ENCODE measurements around the gene MRM1. TPM values are rescaled to one million over a fixed set of nuclear protein-coding genes. Genes with fewer than 3 reads are reported as not detected.

Gene MRM1
- total and polyA plus RNA-seq, 9 donors = 2.7 to 8.1 (median 6.6) TPM

- no peak overlapping the region for H3K27ac ChIP-seq
- H3K36me3 ChIP-seq = no peaks in the 10 kb centered on the region
- no peaks in the 10 kb centered on the region for H3K9me3 ChIP-seq
- 69 to 80% (median 69%) methylated on average over 6 of the region's 6 CpGs for WGBS, 3 donors
- no peak for DNase-seq
- no peak for TF ChIP-seq POLR2A (IDR thresholded peaks at IDR 0.05)
- no peak for TF ChIP-seq CTCF (IDR thresholded peaks at IDR 0.05)
- no peak for TF ChIP-seq EP300 (IDR thresholded peaks at IDR 0.05)
- H3K27me3 ChIP-seq = no peaks in the 10 kb centered on the region
- peaks cover 5% of the 10 kb centered on the region for H3K4me1 ChIP-seq (ENCODE audit: insufficient read depth)
- H3K4me3 ChIP-seq = no peak overlapping the region
- intact Hi-C loops (cut with DNase I) = loop anchor here in 1 of 4 donors (10.0 kb wide), 1 partner anchor 764 kb away; the partner anchor contains the start of gene C17orf78
Measured at GRCh38 chr17:36610474-36610873, 9.1 kb downstream of the MRM1 start.

GRCh38 chr17:36611345-36612072 is 10.1 kb downstream of the MRM1 start:
- Histone ChIP-seq H3K27ac (no peak overlapping the region), H3K4me3 (no peak overlapping the region), H3K36me3 (no peaks in the 10 kb centered on the region), H3K9me3 (no peaks in the 10 kb centered on the region), H3K27me3 (no peaks in the 10 kb centered on the region), H3K4me1 (ENCODE audit: insufficient read depth) (peaks cover 5% of the 10 kb centered on the region)
- DNase-seq = no peak
- TF ChIP-seq POLR2A (IDR thresholded peaks at IDR 0.05) (no peak), CTCF (IDR thresholded peaks at IDR 0.05) (no peak), EP300 (IDR thresholded peaks at IDR 0.05) (no peak)
- intact Hi-C loops (cut with DNase I) = loop anchor here in 1 of 4 donors (10.0 kb wide), 1 partner anchor 763 kb away; the partner anchor contains the start of gene C17orf78
- WGBS, 3 donors = 73 to 75% (median 74%) methylated on average over 9 of the region's 9 CpGs

- Histone ChIP-seq H3K4me3 (no peak overlapping the region), H3K4me1 (ENCODE audit: insufficient read depth) (peaks cover 5% of the 10 kb centered on the region), H3K27me3 (no peaks in the 10 kb centered on the region), H3K36me3 (no peaks in the 10 kb centered on the region), H3K27ac (no peak overlapping the region), H3K9me3 (no peaks in the 10 kb centered on the region)
- DNase-seq = no peak
- WGBS, 3 donors = 69 to 73% (median 71%) methylated on average over 3 of the region's 3 CpGs
- intact Hi-C loops (cut with DNase I) = loop anchor here in 1 of 4 donors (10.0 kb wide), 1 partner anchor 762 kb away; the partner anchor contains the start of gene C17orf78
- TF ChIP-seq POLR2A (IDR thresholded peaks at IDR 0.05) (no peak), EP300 (IDR thresholded peaks at IDR 0.05) (no peak), CTCF (IDR thresholded peaks at IDR 0.05) (no peak)
Measured at GRCh38 chr17:36612323-36612722, 10.9 kb downstream of the MRM1 start.

- Histone ChIP-seq H3K36me3 (no peaks in the 10 kb centered on the region), H3K4me1 (ENCODE audit: insufficient read depth) (peaks cover 5% of the 10 kb centered on the region), H3K27ac (no peak overlapping the region), H3K9me3 (no peaks in the 10 kb centered on the region), H3K4me3 (no peak overlapping the region), H3K27me3 (no peaks in the 10 kb centered on the region)
- no peak for TF ChIP-seq POLR2A (IDR thresholded peaks at IDR 0.05)
- intact Hi-C loops (cut with DNase I) = loop anchor here in 1 of 4 donors (10.0 kb wide), 1 partner anchor 762 kb away; the partner anchor contains the start of gene C17orf78
- no peak for DNase-seq
- 48 to 49% (median 48%) methylated on average over 4 of the region's 4 CpGs for WGBS, 3 donors
Measured at GRCh38 chr17:36613155-36613554, 11.8 kb downstream of the MRM1 start.

- H3K4me1 ChIP-seq (ENCODE audit: insufficient read depth) = peaks cover 2% of the 10 kb centered on the region
- 63 to 72% (median 67%) methylated on average over 7 of the region's 7 CpGs for WGBS, 3 donors
- DNase-seq = no peak
- no peaks in the 10 kb centered on the region for H3K9me3 ChIP-seq
- no peak overlapping the region for H3K4me3 ChIP-seq
- H3K36me3 ChIP-seq = no peaks in the 10 kb centered on the region
- H3K27me3 ChIP-seq = no peaks in the 10 kb centered on the region
- intact Hi-C loops (cut with DNase I) = loop anchor here in 1 of 4 donors (10.0 kb wide), 1 partner anchor 761 kb away; the partner anchor contains the start of gene C17orf78
- no peak for TF ChIP-seq EP300 (IDR thresholded peaks at IDR 0.05)
- H3K27ac ChIP-seq = no peak overlapping the region
Measured at GRCh38 chr17:36614081-36614480, 12.7 kb downstream of the MRM1 start.

All from ovary (tissue), 9 donors.